HCT116 (cell line): Measurements from ENCODE around the gene MYO3B. TPM values are rescaled to one million over a fixed set of nuclear protein-coding genes. Genes with fewer than 3 reads are reported as not detected.

Experiments used
- ATAC-seq: fragments of 200-7000 bp; cut with Tn5 transposase; 2 replicates; pipeline ENCODE4 v1.9.1; 2020; ENCODE audit warnings: mild to moderate bottlenecking, moderate library complexity
- BruUV-seq: library from RNA; stranded (reverse); fragments of 400-500 nt; replicated peaks from 2 replicates; lab custom pipeline; 2021; lab: Mats Ljungman, UMichigan
- CTCF ChIA-PET: fragments of 300-600 bp; sonication (Branson Sonifier 250); formaldehyde crosslinking; loops from one replicate; lab custom pipeline; 2021; ENCODE audit warnings: antibody characterized with exemption; lab: Charles Lee
- POLR2A ChIA-PET: fragments of 300-600, 350-600 bp; sonication (Branson Sonifier 250); formaldehyde crosslinking; loops from one replicate; lab custom pipeline; 2021; ENCODE audit warnings: antibody characterized with exemption; lab: Charles Lee
- RAD21 ChIA-PET, 2 experiments: fragments of 300-600 bp; sonication (Branson Sonifier 250); formaldehyde crosslinking; loops; one replicate each; lab custom pipeline; 2023; ENCODE audit warnings: low total read pairs in 2 of 2; ENCODE audit not compliant: uncharacterized antibody in 2 of 2, unreplicated experiment in 2 of 2, low non-redundant PET in 1 of 2; lab: Charles Lee
- DNase-seq: peaks from one replicate; pipeline ENCODE4 v3.0.0-alpha.2; 2010; ENCODE audit warnings: low read depth, low spot score
- H2AFZ ChIP-seq: fragments of 200-600 bp; shearing (Covaris generic), sonication (generic); 2 replicates; pipeline ENCODE4 v1.6.1; 2017; ENCODE audit warnings: low read depth, mixed run types, mixed read lengths, antibody characterized with exemption, low read length; ENCODE audit not compliant: poor library complexity, severe bottlenecking
- H3K27ac ChIP-seq: 2 replicates; pipeline ENCODE4 v1.5.1; 2012; ENCODE audit warnings: low read depth, low read length
- H3K27me3 ChIP-seq: fragments of 200-600 bp; sonication (generic); 2 replicates; pipeline ENCODE4 v1.6.1; 2016; ENCODE audit warnings: mixed run types, low read length, mixed read lengths; ENCODE audit not compliant: insufficient read depth
- H3K36me3 ChIP-seq, 2 experiments: fragments of 200-500 bp in 1 of 2; fragments of 200-600 bp in 1 of 2; sonication (Bioruptor generic) in 1 of 2; sonication (generic) in 1 of 2; 2 replicates each; pipeline versions ENCODE4 v1.5.1 to v1.6.1; 2014 to 2016; ENCODE audit warnings: low read length in 2 of 2, inconsistent platforms in 1 of 2, mixed read lengths in 1 of 2, mixed run types in 1 of 2; ENCODE audit not compliant: insufficient read depth in 2 of 2, control insufficient read depth in 1 of 2
- H3K4me1 ChIP-seq, 2 experiments: fragments of 200-600 bp in 1 of 2; sonication (generic) in 1 of 2; 2 replicates each; pipeline versions ENCODE4 v1.5.1 to v1.6.1; 2012 to 2017; ENCODE audit warnings: low read length in 2 of 2, inconsistent platforms in 1 of 2, mild to moderate bottlenecking in 1 of 2, mixed read lengths in 1 of 2, mixed run types in 1 of 2, moderate library complexity in 1 of 2; ENCODE audit not compliant: insufficient read depth in 2 of 2, control insufficient read depth in 1 of 2
- H3K4me2 ChIP-seq: fragments of 200-600 bp; sonication (generic); 2 replicates; pipeline ENCODE4 v1.6.1; 2017; ENCODE audit warnings: mixed run types, low read length, mixed read lengths
- H3K4me3 ChIP-seq, 2 experiments: fragments of 200-600 bp in 1 of 2; sonication (generic) in 1 of 2; replicated peaks in 1 of 2; 2 replicates each; pipeline ENCODE4 v1.5.1; 2011 to 2016; ENCODE audit warnings: low read length in 2 of 2, control low read depth in 1 of 2, low read depth in 1 of 2, mild to moderate bottlenecking in 1 of 2, mixed read lengths in 1 of 2, mixed run types in 1 of 2
- H3K79me2 ChIP-seq: fragments of 200-600 bp; sonication (generic); 2 replicates; pipeline ENCODE4 v1.6.1; 2017; ENCODE audit warnings: mild to moderate bottlenecking, mixed run types, low read length, moderate library complexity, mixed read lengths; ENCODE audit not compliant: insufficient read depth
- H3K9ac ChIP-seq: fragments of 200-600 bp; sonication (generic); 2 replicates; pipeline ENCODE4 v1.6.1; 2016; ENCODE audit warnings: low read length, mixed read lengths
- H3K9me2 ChIP-seq: fragments of 200-600 bp; sonication (generic), shearing (Covaris generic); 2 replicates; pipeline ENCODE4 v1.6.1; 2017; ENCODE audit warnings: mixed run types, mild to moderate bottlenecking, moderate library complexity; ENCODE audit not compliant: insufficient read depth
- H3K9me3 ChIP-seq, 2 experiments: fragments of 200-500 bp in 1 of 2; fragments of 200-600 bp in 1 of 2; sonication (Bioruptor generic) in 1 of 2; sonication (generic) in 1 of 2; 2 replicates each; pipeline ENCODE4 v1.6.1; 2014 to 2017; ENCODE audit warnings: low read length in 2 of 2, mixed read lengths in 2 of 2, inconsistent platforms in 1 of 2, low read depth in 1 of 2, mild to moderate bottlenecking in 1 of 2, mixed run types in 1 of 2, moderate library complexity in 1 of 2; ENCODE audit not compliant: control insufficient read depth in 1 of 2, insufficient read depth in 1 of 2
- H4K20me1 ChIP-seq: fragments of 200-600 bp; sonication (generic), shearing (Covaris generic); 2 replicates; pipeline ENCODE4 v1.6.1; 2017; ENCODE audit warnings: mixed run types, mild to moderate bottlenecking, moderate library complexity; ENCODE audit not compliant: insufficient read depth
- EGR1 ChIP-seq: IDR thresholded peaks from 2 replicates; pipeline ENCODE4 v1.6.1; 2012; ENCODE audit warnings: low read depth
- EZH2 ChIP-seq: fragments of 200-600 bp; sonication (generic); IDR thresholded peaks from 2 replicates; pipeline ENCODE4 v1.6.1; 2017; ENCODE audit warnings: antibody characterized with exemption, mixed run types
- FOSL1 ChIP-seq: IDR thresholded peaks from 2 replicates; pipeline ENCODE4 v1.6.1; 2012; ENCODE audit warnings: low read depth
- POLR2A ChIP-seq: IDR thresholded peaks from 2 replicates; pipeline ENCODE4 v1.7.0; 2011; ENCODE audit warnings: borderline replicate concordance; ENCODE audit not compliant: insufficient read depth, insufficient read length; ENCODE audit errors: extremely low read depth
- POLR2AphosphoS5 ChIP-seq: IDR thresholded peaks from 2 replicates; pipeline ENCODE4 v1.6.1; 2011; ENCODE audit warnings: mild to moderate bottlenecking, low read depth, low read length, moderate library complexity
- SP1 ChIP-seq: IDR thresholded peaks from 2 replicates; pipeline ENCODE4 v1.6.1; 2012; ENCODE audit warnings: low read depth
- SRF ChIP-seq: IDR thresholded peaks from 2 replicates; pipeline ENCODE4 v1.6.1; 2012; ENCODE audit warnings: low read depth
- TCF7L2 ChIP-seq: IDR thresholded peaks from 2 replicates; pipeline ENCODE4 v1.7.0; 2011; ENCODE audit warnings: borderline replicate concordance, inconsistent platforms; ENCODE audit not compliant: insufficient read depth, insufficient read length; ENCODE audit errors: extremely low read depth
- intact Hi-C: fragments of 100-400 bp; cut with micrococcal nuclease; formaldehyde crosslinking; loops from 2 replicates; pipeline ENCODE4 v1.10.0; 2022
- total RNA-seq: library from RNA; stranded (reverse); gene quantifications from one replicate; pipeline ENCODE4 v1.2.1, GENCODE V29; 2021; ENCODE audit not compliant: unreplicated experiment
- TF ChIP-seq, protein P1 (sequence below), 3 experiments: fragments of 200-600 bp in 1 of 3; sonication (generic) in 1 of 3; IDR thresholded peaks in 2 of 3; conservative IDR thresholded peaks in 1 of 3; 2 replicates each; pipeline ENCODE4 v1.5.1; 2012 to 2017; ENCODE audit warnings: low read depth in 2 of 3, low read length in 2 of 3, antibody characterized with exemption in 1 of 3, borderline replicate concordance in 1 of 3, control low read depth in 1 of 3, mild to moderate bottlenecking in 1 of 3, mixed read lengths in 1 of 3, mixed run types in 1 of 3, moderate library complexity in 1 of 3; ENCODE audit not compliant: insufficient read depth in 1 of 3
- TF ChIP-seq, protein P2 (sequence below): IDR thresholded peaks from 2 replicates; pipeline ENCODE4 v1.6.1; 2012; ENCODE audit warnings: low read depth

Gene MYO3B
- total RNA-seq, 1 experiment from 2014 or later, result not detected

DNA sequence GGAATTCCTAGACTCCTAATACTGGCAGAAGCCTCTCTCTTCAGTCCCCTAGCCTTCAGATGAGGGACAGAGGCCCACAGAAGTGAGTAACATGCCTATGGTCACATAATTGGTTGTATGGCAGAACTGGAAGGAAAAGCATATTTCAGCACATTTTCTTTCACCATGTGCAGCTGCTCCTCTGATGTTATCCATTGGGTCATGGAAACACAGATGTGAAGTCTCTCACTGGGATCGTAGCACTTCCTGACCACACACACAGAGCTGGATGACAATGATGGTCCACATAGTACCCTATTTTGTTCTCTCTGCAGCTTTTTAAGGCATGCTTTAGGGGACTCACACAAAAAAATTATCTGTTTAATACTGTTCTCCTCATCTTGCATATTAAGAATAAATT, 24.5 kb downstream of the MYO3B start:
- Histone ChIP-seq H3K9me2 (0 out of 2 replicates have a peak, but pooled peaks cover 3% of the 10 kb centered on the region), H3K36me3 (no peaks in the 10 kb centered on the region), H3K4me3 (no peak overlapping the region), H3K79me2 (no peaks in the 10 kb centered on the region), H3K27ac (no peak overlapping the region), H2AFZ (no peak overlapping the region), H3K4me1 (no peaks in the 10 kb centered on the region), H3K9me3 (no peaks in the 10 kb centered on the region), H3K9ac (no peak overlapping the region), H3K4me2 (no peak overlapping the region), H3K27me3 (no peaks in the 10 kb centered on the region), H4K20me1 (no peaks in the 10 kb centered on the region)
- DNase-seq (no peak), ATAC-seq (no peak)
- ChIA-PET POLR2A (no interaction called here), CTCF (no interaction called here), RAD21 (no interaction called here)
- TF ChIP-seq, protein P1, sequence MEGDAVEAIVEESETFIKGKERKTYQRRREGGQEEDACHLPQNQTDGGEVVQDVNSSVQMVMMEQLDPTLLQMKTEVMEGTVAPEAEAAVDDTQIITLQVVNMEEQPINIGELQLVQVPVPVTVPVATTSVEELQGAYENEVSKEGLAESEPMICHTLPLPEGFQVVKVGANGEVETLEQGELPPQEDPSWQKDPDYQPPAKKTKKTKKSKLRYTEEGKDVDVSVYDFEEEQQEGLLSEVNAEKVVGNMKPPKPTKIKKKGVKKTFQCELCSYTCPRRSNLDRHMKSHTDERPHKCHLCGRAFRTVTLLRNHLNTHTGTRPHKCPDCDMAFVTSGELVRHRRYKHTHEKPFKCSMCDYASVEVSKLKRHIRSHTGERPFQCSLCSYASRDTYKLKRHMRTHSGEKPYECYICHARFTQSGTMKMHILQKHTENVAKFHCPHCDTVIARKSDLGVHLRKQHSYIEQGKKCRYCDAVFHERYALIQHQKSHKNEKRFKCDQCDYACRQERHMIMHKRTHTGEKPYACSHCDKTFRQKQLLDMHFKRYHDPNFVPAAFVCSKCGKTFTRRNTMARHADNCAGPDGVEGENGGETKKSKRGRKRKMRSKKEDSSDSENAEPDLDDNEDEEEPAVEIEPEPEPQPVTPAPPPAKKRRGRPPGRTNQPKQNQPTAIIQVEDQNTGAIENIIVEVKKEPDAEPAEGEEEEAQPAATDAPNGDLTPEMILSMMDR (IDR thresholded peaks at IDR 0.05 in 2 of 3, conservative IDR thresholded peaks at IDR 0.05 in 1 of 3; ENCODE audit: borderline replicate concordance in 1 of 3, insufficient read depth in 1 of 3, low read depth in 2 of 3, low read length in 2 of 3), result no peak
- no peak for TF ChIP-seq POLR2AphosphoS5
- TF ChIP-seq EZH2, result no peak
- no peak for TF ChIP-seq SP1
- TF ChIP-seq TCF7L2, result no peak
- intact Hi-C loops, result no loop called here
- BruUV-seq, result no TSS peak

DNA sequence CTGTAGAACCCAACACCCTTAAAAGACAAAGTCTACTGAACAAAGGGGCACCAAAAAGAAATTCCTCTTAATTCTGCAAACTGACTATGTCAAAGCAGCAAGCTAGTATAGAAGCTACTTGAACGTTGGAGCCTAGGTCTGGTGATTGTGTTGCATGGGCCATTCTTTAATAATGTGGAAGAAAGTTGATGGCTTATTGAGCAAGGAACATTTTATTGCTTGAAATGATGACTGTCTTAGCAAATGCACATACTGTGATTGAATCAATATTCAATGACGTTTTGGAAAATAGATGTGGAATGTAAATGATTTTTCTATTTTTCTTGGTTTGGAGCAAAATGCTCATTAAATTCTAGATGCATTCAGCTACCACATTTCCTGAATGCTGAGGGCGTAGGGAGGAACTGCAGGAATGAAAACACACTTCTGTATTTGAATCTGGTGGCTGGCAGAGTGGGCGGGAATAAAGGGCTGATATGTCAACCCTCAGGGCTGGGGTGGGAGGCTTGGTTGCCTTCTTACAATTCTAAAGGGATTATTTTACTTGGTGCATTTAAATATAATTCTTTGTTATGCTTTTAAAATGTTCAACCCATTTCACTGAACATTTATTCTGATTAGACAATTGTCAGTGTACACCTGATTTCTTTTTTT, 26.5 kb downstream of the MYO3B start:
- no TSS peak for BruUV-seq
- intact Hi-C loops, result no loop called here
- H3K27me3 ChIP-seq, result no peaks in the 10 kb centered on the region
- H3K27ac ChIP-seq, result no peak overlapping the region
- H3K36me3 ChIP-seq, result no peaks in the 10 kb centered on the region
- no peaks in the 10 kb centered on the region for H4K20me1 ChIP-seq
- no peak for TF ChIP-seq POLR2AphosphoS5
- TF ChIP-seq, protein P2, sequence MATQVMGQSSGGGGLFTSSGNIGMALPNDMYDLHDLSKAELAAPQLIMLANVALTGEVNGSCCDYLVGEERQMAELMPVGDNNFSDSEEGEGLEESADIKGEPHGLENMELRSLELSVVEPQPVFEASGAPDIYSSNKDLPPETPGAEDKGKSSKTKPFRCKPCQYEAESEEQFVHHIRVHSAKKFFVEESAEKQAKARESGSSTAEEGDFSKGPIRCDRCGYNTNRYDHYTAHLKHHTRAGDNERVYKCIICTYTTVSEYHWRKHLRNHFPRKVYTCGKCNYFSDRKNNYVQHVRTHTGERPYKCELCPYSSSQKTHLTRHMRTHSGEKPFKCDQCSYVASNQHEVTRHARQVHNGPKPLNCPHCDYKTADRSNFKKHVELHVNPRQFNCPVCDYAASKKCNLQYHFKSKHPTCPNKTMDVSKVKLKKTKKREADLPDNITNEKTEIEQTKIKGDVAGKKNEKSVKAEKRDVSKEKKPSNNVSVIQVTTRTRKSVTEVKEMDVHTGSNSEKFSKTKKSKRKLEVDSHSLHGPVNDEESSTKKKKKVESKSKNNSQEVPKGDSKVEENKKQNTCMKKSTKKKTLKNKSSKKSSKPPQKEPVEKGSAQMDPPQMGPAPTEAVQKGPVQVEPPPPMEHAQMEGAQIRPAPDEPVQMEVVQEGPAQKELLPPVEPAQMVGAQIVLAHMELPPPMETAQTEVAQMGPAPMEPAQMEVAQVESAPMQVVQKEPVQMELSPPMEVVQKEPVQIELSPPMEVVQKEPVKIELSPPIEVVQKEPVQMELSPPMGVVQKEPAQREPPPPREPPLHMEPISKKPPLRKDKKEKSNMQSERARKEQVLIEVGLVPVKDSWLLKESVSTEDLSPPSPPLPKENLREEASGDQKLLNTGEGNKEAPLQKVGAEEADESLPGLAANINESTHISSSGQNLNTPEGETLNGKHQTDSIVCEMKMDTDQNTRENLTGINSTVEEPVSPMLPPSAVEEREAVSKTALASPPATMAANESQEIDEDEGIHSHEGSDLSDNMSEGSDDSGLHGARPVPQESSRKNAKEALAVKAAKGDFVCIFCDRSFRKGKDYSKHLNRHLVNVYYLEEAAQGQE, result no peak
- TF ChIP-seq POLR2A, result no peak
- no peak for TF ChIP-seq SRF
- TF ChIP-seq EGR1, result no peak
- no peak for TF ChIP-seq FOSL1
- TF ChIP-seq, all 23 proteins: peak for 0
- no peak overlapping the region for H2AFZ ChIP-seq
- ATAC-seq, result no peak
- H3K9ac ChIP-seq, result no peak overlapping the region
- no peaks in the 10 kb centered on the region for H3K4me1 ChIP-seq
- H3K4me3 ChIP-seq, result no peak overlapping the region
- DNase-seq, result no peak
- H3K79me2 ChIP-seq, result no peaks in the 10 kb centered on the region
- 0 out of 2 replicates have a peak, but pooled peaks cover 3% of the 10 kb centered on the region for H3K9me2 ChIP-seq
- no peak overlapping the region for H3K4me2 ChIP-seq
- no peaks in the 10 kb centered on the region for H3K9me3 ChIP-seq
- ChIA-PET RAD21 (no interaction called here), CTCF (no interaction called here), POLR2A (no interaction called here)
